EH (cell line): ENCODE measurements around the gene NRP2.

Source experiments
- DNase-seq: peaks from one replicate; pipeline ENCODE4 v3.0.0-alpha.2; 2015; ENCODE audit warnings: low read depth

The NRP2 gene

GRCh38 chr2:205754285-205754923 lies 72.1 kb downstream of the NRP2 start:
- no peak for DNase-seq

GRCh38 chr2:205754924-205755321 lies 72.6 kb downstream of the NRP2 start:
- peak; percentile 73 for DNase-seq

GRCh38 chr2:205755923-205756322 lies 73.6 kb downstream of the NRP2 start:
- DNase-seq: peak; percentile 71

GRCh38 chr2:205757271-205757670 lies 75.0 kb downstream of the NRP2 start:
- DNase-seq: no peak

- DNase-seq: peak; percentile 92
Observed at GRCh38 chr2:205758051-205758450, 75.8 kb downstream of the NRP2 start.

- no peak for DNase-seq
Observed at GRCh38 chr2:205758500-205758899, 76.2 kb downstream of the NRP2 start.

GRCh38 chr2:205759257-205759656 lies 77.0 kb downstream of the NRP2 start:
- DNase-seq: no peak

GRCh38 chr2:205759732-205760131 lies 77.4 kb downstream of the NRP2 start:
- no peak for DNase-seq

GRCh38 chr2:205760157-205760556 lies 77.9 kb downstream of the NRP2 start:
- no peak for DNase-seq

- no peak for DNase-seq
Observed at GRCh38 chr2:205761421-205761820, 79.1 kb downstream of the NRP2 start.

- peak; percentile 34 for DNase-seq
Observed at GRCh38 chr2:205762881-205763280, 80.6 kb downstream of the NRP2 start.

GRCh38 chr2:205763708-205764211 lies 81.5 kb downstream of the NRP2 start:
- peak; percentile 90 for DNase-seq

- no peak for DNase-seq
Observed at GRCh38 chr2:205764270-205764746, 82.0 kb downstream of the NRP2 start.

GRCh38 chr2:205765151-205765550 lies 82.8 kb downstream of the NRP2 start:
- DNase-seq: no peak

GRCh38 chr2:205766779-205767359 lies 84.6 kb downstream of the NRP2 start:
- DNase-seq: peak; percentile 67

- no peak for DNase-seq
Observed at GRCh38 chr2:205767617-205768016, 85.3 kb downstream of the NRP2 start.

- DNase-seq: no peak
Observed at GRCh38 chr2:205768341-205768740, 86.0 kb downstream of the NRP2 start.

- DNase-seq: peak; percentile 46
Observed at GRCh38 chr2:205768815-205769494, 86.7 kb downstream of the NRP2 start.

GRCh38 chr2:205769495-205769850 lies 87.2 kb downstream of the NRP2 start:
- peak; percentile 80 for DNase-seq

- DNase-seq: no peak
Observed at GRCh38 chr2:205769879-205770278, 87.6 kb downstream of the NRP2 start.

GRCh38 chr2:205770577-205770976 lies 88.3 kb downstream of the NRP2 start:
- no peak for DNase-seq

GRCh38 chr2:205771031-205771430 lies 88.7 kb downstream of the NRP2 start:
- peak; percentile 17 for DNase-seq

GRCh38 chr2:205771666-205772065 lies 89.4 kb downstream of the NRP2 start:
- no peak for DNase-seq
